ENCODE results near the gene NFKBIE.

NFKBIE gene

DNA sequence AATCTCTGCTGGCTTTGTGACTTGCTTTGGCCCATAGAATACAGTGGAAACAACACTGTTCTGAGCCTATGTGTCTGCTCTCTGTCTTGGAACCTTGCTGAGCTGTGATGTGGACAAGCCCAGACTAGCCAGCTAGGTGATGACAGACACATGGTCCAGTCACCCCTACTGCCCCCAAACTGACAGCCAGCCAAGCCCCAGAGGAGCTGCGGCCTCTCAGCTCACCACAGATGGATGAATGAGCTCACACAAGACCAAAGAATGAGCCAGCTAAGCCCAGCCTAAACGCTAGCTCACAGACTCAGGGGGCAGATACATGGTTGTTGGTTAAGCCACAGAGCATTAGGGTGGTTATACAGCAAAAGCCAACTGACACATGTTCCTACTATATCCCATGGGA, 43.7 kb upstream of the NFKBIE start:
- peak; percentile 96 for DNase-seq (ENCODE audit: low read depth)
- no peak overlapping the region for H3K4me3 ChIP-seq (ENCODE audit: low read length)
- TF ChIP-seq, protein P1, sequence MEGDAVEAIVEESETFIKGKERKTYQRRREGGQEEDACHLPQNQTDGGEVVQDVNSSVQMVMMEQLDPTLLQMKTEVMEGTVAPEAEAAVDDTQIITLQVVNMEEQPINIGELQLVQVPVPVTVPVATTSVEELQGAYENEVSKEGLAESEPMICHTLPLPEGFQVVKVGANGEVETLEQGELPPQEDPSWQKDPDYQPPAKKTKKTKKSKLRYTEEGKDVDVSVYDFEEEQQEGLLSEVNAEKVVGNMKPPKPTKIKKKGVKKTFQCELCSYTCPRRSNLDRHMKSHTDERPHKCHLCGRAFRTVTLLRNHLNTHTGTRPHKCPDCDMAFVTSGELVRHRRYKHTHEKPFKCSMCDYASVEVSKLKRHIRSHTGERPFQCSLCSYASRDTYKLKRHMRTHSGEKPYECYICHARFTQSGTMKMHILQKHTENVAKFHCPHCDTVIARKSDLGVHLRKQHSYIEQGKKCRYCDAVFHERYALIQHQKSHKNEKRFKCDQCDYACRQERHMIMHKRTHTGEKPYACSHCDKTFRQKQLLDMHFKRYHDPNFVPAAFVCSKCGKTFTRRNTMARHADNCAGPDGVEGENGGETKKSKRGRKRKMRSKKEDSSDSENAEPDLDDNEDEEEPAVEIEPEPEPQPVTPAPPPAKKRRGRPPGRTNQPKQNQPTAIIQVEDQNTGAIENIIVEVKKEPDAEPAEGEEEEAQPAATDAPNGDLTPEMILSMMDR (IDR thresholded peaks at IDR 0.05; ENCODE audit: insufficient read depth, low read depth, low read length, missing control alignments): no peak

GRCh38 chr6:44307217-44307616, 41.9 kb upstream of the NFKBIE start:
- TF ChIP-seq, protein P1 (IDR thresholded peaks at IDR 0.05; ENCODE audit: insufficient read depth, low read depth, low read length, missing control alignments): no peak
- DNase-seq (ENCODE audit: low read depth): no peak
- H3K4me3 ChIP-seq (ENCODE audit: low read length): no peak overlapping the region

DNA sequence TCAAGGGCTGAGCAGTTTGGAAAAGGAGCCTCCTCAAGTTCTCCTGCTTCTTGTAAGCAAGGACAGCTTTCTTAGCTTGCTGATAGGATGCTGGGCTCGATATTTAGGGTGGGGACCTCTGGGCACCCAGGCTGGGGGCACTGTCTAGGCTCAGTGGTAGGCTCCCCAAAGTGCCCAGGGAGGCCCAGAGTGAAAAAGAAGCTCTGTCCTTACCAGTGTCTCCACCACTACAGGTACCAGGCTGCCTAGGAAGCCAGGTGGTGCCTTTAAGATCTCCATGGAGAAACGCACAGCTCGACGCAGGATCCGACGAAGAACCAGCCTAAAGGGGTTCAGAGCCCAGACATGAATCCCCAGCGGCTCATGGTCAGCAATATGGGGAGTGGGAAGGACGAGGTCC, 41.4 kb upstream of the NFKBIE start:
- no peak for DNase-seq (ENCODE audit: low read depth)
- TF ChIP-seq, protein P1 (IDR thresholded peaks at IDR 0.05; ENCODE audit: insufficient read depth, low read depth, low read length, missing control alignments): no peak
- H3K4me3 ChIP-seq (ENCODE audit: low read length): no peak overlapping the region

DNA sequence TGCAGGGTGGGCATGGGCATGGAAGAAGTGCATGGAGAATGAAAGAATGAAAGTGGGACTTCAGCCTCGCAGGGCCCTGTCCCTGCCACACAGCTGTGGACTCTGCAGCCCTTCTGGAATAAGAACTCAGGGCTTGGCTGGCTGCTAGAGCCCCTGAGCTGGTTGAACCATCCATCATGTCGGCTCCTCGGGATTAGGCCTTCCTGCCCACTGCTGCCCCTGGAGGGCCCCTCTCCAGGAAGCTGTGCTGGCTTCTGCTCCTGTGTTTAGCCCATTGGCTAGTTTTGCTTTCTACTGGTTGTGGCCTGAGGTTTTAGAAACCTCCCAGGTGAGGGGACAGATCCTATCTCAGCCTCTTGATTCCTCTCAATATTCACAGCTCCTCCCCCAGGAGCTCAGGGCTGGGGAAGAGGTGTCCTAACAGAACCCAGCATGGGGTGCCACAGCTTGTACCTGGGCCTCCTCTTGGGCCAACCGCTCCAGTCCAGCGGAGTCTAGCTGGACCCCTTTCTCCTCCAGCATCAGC, 39.9 kb upstream of the NFKBIE start:
- H3K4me3 ChIP-seq (ENCODE audit: low read length): no peak overlapping the region
- no peak for DNase-seq (ENCODE audit: low read depth)
- TF ChIP-seq, protein P1 (IDR thresholded peaks at IDR 0.05; ENCODE audit: insufficient read depth, low read depth, low read length, missing control alignments): no peak

DNA sequence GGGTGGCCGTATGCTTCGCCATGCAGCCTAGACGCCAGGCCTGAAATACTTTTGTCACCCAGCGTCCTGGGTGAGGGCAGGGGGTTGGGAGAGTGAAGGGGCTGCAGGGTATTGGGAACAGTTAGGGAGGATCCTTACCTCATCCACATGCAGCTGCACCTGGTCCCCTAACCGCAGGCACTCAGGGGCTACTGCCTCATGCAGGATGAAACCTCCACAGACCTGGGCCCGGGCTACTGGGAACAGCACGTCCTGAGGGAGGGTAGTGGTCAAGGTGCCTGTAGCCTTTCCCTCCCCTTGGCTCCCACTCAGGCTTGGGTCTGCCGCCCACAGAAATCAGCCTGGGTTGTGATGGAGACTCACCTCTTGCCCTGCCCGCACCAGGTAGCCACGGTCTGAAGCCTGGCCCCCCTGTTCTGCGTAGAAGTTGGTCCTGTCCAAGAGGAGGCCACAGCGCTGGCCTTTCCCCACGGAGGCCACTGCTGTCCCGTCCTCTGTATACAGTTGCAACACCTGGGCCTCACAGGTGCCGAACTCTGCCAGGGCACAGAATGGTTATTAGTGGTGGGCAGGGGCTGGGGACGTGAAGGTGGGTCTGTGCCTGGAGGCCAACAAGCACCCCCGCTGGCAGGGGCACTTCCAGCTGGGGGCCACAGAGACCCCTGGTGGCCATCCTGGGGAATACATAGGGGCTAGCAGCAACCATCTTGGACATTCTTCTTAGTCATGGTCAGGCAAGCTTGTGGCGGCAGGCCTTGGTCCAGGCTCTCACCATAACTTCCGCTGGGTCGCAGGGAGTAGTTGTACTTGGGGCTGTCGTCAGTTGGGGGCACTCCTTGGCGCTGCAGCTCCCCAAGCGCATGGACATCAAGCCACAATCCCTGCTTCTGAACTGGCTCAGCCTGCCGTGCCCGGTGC, 39.2 kb upstream of the NFKBIE start:
- TF ChIP-seq, protein P1 (IDR thresholded peaks at IDR 0.05; ENCODE audit: insufficient read depth, low read depth, low read length, missing control alignments): peak; percentile 70
- no peak overlapping the region for H3K4me3 ChIP-seq (ENCODE audit: low read length)
- peak; percentile 39 for DNase-seq (ENCODE audit: low read depth)

GRCh38 chr6:44303842-44304241, 38.5 kb upstream of the NFKBIE start:
- TF ChIP-seq, protein P1 (IDR thresholded peaks at IDR 0.05; ENCODE audit: insufficient read depth, low read depth, low read length, missing control alignments): no peak
- DNase-seq (ENCODE audit: low read depth): no peak
- no peak overlapping the region for H3K4me3 ChIP-seq (ENCODE audit: low read length)
